Measurements from ENCODE around the gene PLAU.

The PLAU gene

GRCh38 chr10:73899423-73899822 lies 11.5 kb upstream of the PLAU start:
- Mint-ChIP-seq H3K36me3 (ENCODE audit: low read depth) (no peaks in the 10 kb centered on the region), H3K4me3 (no peak overlapping the region), H3K4me1 (no peaks in the 10 kb centered on the region), H3K27ac (peak overlapping the region; percentile 52), H3K9me3 (no peaks in the 10 kb centered on the region), H3K27me3 (ENCODE audit: low read depth, poor library complexity) (peaks cover 8% of the 10 kb centered on the region)
- no peak for DNase-seq
- TF ChIP-seq CTCF (IDR thresholded peaks at IDR 0.05), result no peak

GRCh38 chr10:73900064-73900463 lies 10.9 kb upstream of the PLAU start:
- Mint-ChIP-seq H3K27ac (peak overlapping the region; percentile 13), H3K4me1 (no peaks in the 10 kb centered on the region), H3K36me3 (ENCODE audit: low read depth) (no peaks in the 10 kb centered on the region), H3K9me3 (no peaks in the 10 kb centered on the region), H3K27me3 (ENCODE audit: low read depth, poor library complexity) (peaks cover 8% of the 10 kb centered on the region), H3K4me3 (no peak overlapping the region)
- DNase-seq, result no peak
- no peak for TF ChIP-seq CTCF (IDR thresholded peaks at IDR 0.05)

- Mint-ChIP-seq H3K36me3 (ENCODE audit: low read depth) (no peaks in the 10 kb centered on the region), H3K27me3 (ENCODE audit: low read depth, poor library complexity) (peaks cover 12% of the 10 kb centered on the region), H3K9me3 (no peaks in the 10 kb centered on the region), H3K27ac (no peak overlapping the region), H3K4me3 (no peak overlapping the region), H3K4me1 (peaks cover 7% of the 10 kb centered on the region)
- no peak for DNase-seq
- TF ChIP-seq CTCF (IDR thresholded peaks at IDR 0.05), result no peak
Measured at GRCh38 chr10:73901261-73901660, 9.7 kb upstream of the PLAU start.

- H3K36me3 Mint-ChIP-seq (ENCODE audit: low read depth), result no peaks in the 10 kb centered on the region
- H3K4me3 Mint-ChIP-seq, result no peak overlapping the region
- H3K27ac Mint-ChIP-seq, result no peak overlapping the region
- H3K27me3 Mint-ChIP-seq (ENCODE audit: low read depth, poor library complexity), result peaks cover 12% of the 10 kb centered on the region
- DNase-seq, result no peak
- TF ChIP-seq CTCF (IDR thresholded peaks at IDR 0.05), result no peak
- H3K9me3 Mint-ChIP-seq, result no peaks in the 10 kb centered on the region
- H3K4me1 Mint-ChIP-seq, result peaks cover 18% of the 10 kb centered on the region
Measured at GRCh38 chr10:73902351-73902750, 8.6 kb upstream of the PLAU start.

- no peak overlapping the region for H3K4me3 Mint-ChIP-seq
- no peak for DNase-seq
- H3K27ac Mint-ChIP-seq, result no peak overlapping the region
- TF ChIP-seq CTCF (IDR thresholded peaks at IDR 0.05), result no peak
- peaks cover 44% of the 10 kb centered on the region for H3K4me1 Mint-ChIP-seq
- H3K27me3 Mint-ChIP-seq (ENCODE audit: low read depth, poor library complexity), result peaks cover 16% of the 10 kb centered on the region
- H3K9me3 Mint-ChIP-seq, result no peaks in the 10 kb centered on the region
- H3K36me3 Mint-ChIP-seq (ENCODE audit: low read depth), result no peaks in the 10 kb centered on the region
Measured at GRCh38 chr10:73905256-73906020, 5.5 kb upstream of the PLAU start.
